ENCODE measurements around the gene FNDC3B.

GRCh38 chr3:172142051-172142863 lies 102.9 kb downstream of the FNDC3B start:
- TF ChIP-seq CTCF (IDR thresholded peaks at IDR 0.05) (no peak), POLR2AphosphoS5 (IDR thresholded peaks at IDR 0.05; ENCODE audit: low read depth, low read length) (no peak), REST (IDR thresholded peaks at IDR 0.05; ENCODE audit: insufficient read depth in 1 of 2, low read depth in 2 of 2, low read length in 1 of 2) (0 out of 4 replicates have a peak, but pooled peaks of 1 of the 2 experiments have one; percentile 21)
